Activated naive CD8-positive, alpha-beta T cell treated with anti-CD3 and anti-CD28 coated beads for 36 hours (primary cell): Measurements from ENCODE around the gene USP17L15. TPM values are rescaled to one million over a fixed set of nuclear protein-coding genes. Genes with fewer than 3 reads are reported as not detected.
"Not testable (repeated sequence)": the region's sequence is repeated elsewhere in the genome, so short reads cannot be mapped to it uniquely, and the experiment has no call there.

Source experiments
- DNase-seq: peaks from one replicate; pipeline ENCODE4 v3.0.0; 2021
- H3K27ac Mint-ChIP-seq: one replicate; pipeline ENCODE4 v1.8.0; 2022; ENCODE audit warnings: mild to moderate bottlenecking, moderate library complexity, mixed read lengths
- H3K27me3 Mint-ChIP-seq: one replicate; pipeline ENCODE4 v1.8.0; 2022; ENCODE audit warnings: mild to moderate bottlenecking, mixed read lengths
- H3K36me3 Mint-ChIP-seq: one replicate; pipeline ENCODE4 v1.8.0; 2021; ENCODE audit warnings: mild to moderate bottlenecking, mixed read lengths
- H3K4me1 Mint-ChIP-seq: one replicate; pipeline ENCODE4 v1.8.0; 2021; ENCODE audit warnings: mixed read lengths
- H3K4me3 Mint-ChIP-seq: one replicate; pipeline ENCODE4 v1.8.0; 2022; ENCODE audit warnings: mild to moderate bottlenecking, moderate library complexity, mixed read lengths
- H3K9me3 Mint-ChIP-seq: one replicate; pipeline ENCODE4 v1.8.0; 2022; ENCODE audit warnings: mixed read lengths
- total RNA-seq, 2 experiments: library from RNA; stranded (reverse); gene quantifications; one replicate each; pipeline ENCODE4 v1.2.3, GENCODE V29; 2021

The USP17L15 gene
- total RNA-seq, 2 experiments from 2014 or later = not detected

DNA sequence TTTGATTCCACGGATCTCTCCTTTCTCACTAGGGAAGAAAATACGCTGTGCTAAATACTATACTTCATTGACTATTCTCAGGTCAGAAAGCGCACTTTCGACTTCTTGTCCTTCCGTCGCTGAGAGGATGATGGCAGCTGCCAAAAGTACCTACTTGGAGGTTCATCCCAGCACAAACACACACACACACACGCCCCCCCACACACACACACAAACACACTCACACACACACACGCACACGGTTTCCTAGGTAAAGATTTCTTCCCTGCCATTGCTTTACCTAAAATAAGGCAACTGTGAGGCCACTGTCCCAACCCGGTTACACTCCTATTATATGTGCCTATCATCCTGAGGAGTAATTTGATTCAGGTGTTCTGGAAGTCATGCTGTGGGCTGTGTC, 37.5 kb downstream of the USP17L15 start:
- not testable (repeated sequence) for H3K27ac Mint-ChIP-seq, H3K4me3 Mint-ChIP-seq, H3K27me3 Mint-ChIP-seq, H3K4me1 Mint-ChIP-seq, H3K9me3 Mint-ChIP-seq, H3K36me3 Mint-ChIP-seq
- DNase-seq = peak; percentile 8

Other genes with a start within 250 kb of the USP17L15 start
- not detected for gene FAM90A26, start 64.0 kb upstream of the USP17L15 start, total RNA-seq
- not detected for gene USP17L10, start 23.7 kb upstream of the USP17L15 start, total RNA-seq
- gene USP17L11, start 19.0 kb upstream of the USP17L15 start, total RNA-seq = not detected
- not detected for gene USP17L12, start 14.2 kb upstream of the USP17L15 start, total RNA-seq
- not detected for gene USP17L13, start 9.5 kb upstream of the USP17L15 start, total RNA-seq
- gene USP17L17, start 9.5 kb downstream of the USP17L15 start, total RNA-seq = not detected
- gene USP17L18, start 14.2 kb downstream of the USP17L15 start, total RNA-seq = not detected
- not detected for gene USP17L19, start 19.0 kb downstream of the USP17L15 start, total RNA-seq
- not detected for gene USP17L20, start 23.7 kb downstream of the USP17L15 start, total RNA-seq
- not detected for gene USP17L21, start 28.5 kb downstream of the USP17L15 start, total RNA-seq
- not detected for gene USP17L22, start 33.2 kb downstream of the USP17L15 start, total RNA-seq
- not detected for gene USP17L24, start 90.8 kb downstream of the USP17L15 start, total RNA-seq
- not detected for gene USP17L25, start 95.5 kb downstream of the USP17L15 start, total RNA-seq
- not detected for gene USP17L26, start 100.3 kb downstream of the USP17L15 start, total RNA-seq
- not detected for gene USP17L5, start 105.0 kb downstream of the USP17L15 start, total RNA-seq
- gene USP17L27, start 109.8 kb downstream of the USP17L15 start, total RNA-seq = not detected
- gene USP17L28, start 114.5 kb downstream of the USP17L15 start, total RNA-seq = not detected
- not detected for gene USP17L29, start 119.3 kb downstream of the USP17L15 start, total RNA-seq
- gene USP17L30, start 128.7 kb downstream of the USP17L15 start, total RNA-seq = not detected
- not detected for gene DEFB131A, start 210.0 kb downstream of the USP17L15 start, total RNA-seq